ENCODE measurements around the gene CAMTA1. TPM values are rescaled to one million over a fixed set of nuclear protein-coding genes. Genes with fewer than 3 reads are reported as not detected.

Gene CAMTA1
- total and polyA plus RNA-seq, 9 of the 15 experiments (the other 6 are each of a cell fraction or from before 2014, with no cell fraction given): 43.9 to 161 (median 65.9) TPM

DNA sequence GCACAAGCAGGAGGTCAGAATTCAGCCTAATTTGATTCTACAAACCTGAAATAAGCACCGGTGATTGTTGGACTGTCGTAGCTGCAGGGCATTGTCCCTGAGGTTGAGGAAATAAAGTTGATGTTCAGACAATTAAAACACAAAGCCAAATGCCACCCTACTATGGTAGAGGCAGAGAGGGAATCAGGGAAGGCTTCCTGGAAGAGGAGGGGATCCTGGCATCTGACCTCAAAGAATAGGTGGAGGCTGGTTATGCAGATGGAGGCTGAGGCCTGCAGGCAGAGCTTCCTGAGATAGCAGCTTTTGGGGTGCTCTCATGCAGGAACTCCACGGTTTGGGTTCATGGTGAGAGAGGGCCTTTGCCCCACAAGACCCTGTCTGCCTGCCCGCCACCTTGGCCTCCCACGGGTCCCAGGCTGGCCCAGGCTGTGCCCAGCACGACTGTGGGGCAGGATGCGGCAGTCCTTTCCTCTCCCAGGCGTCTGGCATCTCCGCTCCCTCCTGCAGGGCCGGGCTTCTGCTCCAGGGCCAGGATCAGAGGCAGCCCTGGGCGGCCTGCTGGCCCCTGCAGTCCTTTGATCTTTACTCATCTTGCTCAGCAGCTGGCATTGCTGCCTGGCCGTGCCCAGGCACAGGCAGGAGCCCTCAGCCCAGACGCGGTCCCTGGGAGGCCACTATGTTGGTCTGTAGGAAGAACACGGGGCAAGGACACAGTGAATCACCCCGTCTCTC is 851.7 kb downstream of the CAMTA1 start:
- H3K27me3 ChIP-seq (ENCODE audit: control insufficient read depth in 2 of 2, insufficient read depth in 2 of 2, low read length in 2 of 2): peaks cover 62 to 98% of the 10 kb centered on the region in 2 experiments
- ATAC-seq (no peak), FAIRE-seq (no peak)

More for the DNA sequence above, 851.7 kb downstream of the CAMTA1 start:
- no peaks in the 10 kb centered on the region for H3K9me1 ChIP-seq (ENCODE audit: control insufficient read depth, insufficient read depth, low read length)
- DNase-seq (ENCODE audit: extremely low read depth in 1 of 4, low spot score in 3 of 4): no peak
- H3K9me3 ChIP-seq (replicated peaks; ENCODE audit: control insufficient read depth, insufficient read depth, low read depth, low read length): no peaks in the 10 kb centered on the region
- H3K4me3 ChIP-seq: no peak overlapping the region
- H3K36me3 ChIP-seq (ENCODE audit: control insufficient read depth, insufficient read depth, low read length): no peaks in the 10 kb centered on the region
- no peak overlapping the region for H2AFZ ChIP-seq (ENCODE audit: low read depth, low read length)
- no peak overlapping the region for H3K4me2 ChIP-seq (ENCODE audit: insufficient read depth, low read length)
- CTCF ChIA-PET (ENCODE audit: low intra/inter-chr PET ratio): no interaction called here
- 2% methylated on average over 16 of the region's 16 CpGs for WGBS (ENCODE audit: insufficient coverage, low coverage, missing lambda C conversion rate)
- peaks cover 29% of the 10 kb centered on the region; the same call in 1 of the 2 replicates for H4K20me1 ChIP-seq (replicated peaks; ENCODE audit: control insufficient read depth, insufficient read depth, low read length)
- BruUV-seq (replicated peaks): no TSS peak
- TF ChIP-seq, protein P1, sequence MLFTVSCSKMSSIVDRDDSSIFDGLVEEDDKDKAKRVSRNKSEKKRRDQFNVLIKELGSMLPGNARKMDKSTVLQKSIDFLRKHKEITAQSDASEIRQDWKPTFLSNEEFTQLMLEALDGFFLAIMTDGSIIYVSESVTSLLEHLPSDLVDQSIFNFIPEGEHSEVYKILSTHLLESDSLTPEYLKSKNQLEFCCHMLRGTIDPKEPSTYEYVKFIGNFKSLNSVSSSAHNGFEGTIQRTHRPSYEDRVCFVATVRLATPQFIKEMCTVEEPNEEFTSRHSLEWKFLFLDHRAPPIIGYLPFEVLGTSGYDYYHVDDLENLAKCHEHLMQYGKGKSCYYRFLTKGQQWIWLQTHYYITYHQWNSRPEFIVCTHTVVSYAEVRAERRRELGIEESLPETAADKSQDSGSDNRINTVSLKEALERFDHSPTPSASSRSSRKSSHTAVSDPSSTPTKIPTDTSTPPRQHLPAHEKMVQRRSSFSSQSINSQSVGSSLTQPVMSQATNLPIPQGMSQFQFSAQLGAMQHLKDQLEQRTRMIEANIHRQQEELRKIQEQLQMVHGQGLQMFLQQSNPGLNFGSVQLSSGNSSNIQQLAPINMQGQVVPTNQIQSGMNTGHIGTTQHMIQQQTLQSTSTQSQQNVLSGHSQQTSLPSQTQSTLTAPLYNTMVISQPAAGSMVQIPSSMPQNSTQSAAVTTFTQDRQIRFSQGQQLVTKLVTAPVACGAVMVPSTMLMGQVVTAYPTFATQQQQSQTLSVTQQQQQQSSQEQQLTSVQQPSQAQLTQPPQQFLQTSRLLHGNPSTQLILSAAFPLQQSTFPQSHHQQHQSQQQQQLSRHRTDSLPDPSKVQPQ (CRISPR knock-in tag; IDR thresholded peaks at IDR 0.05; ENCODE audit: borderline replicate concordance): no peak
- no peak for TF ChIP-seq RBM14 (IDR thresholded peaks at IDR 0.05; ENCODE audit: borderline replicate concordance, insufficient read depth, low read depth, low read length)
- TF ChIP-seq ZFP36 (IDR thresholded peaks at IDR 0.05; ENCODE audit: low read depth, low read length, partially characterized antibody): peak; percentile 95
- POLR2A ChIA-PET: no interaction called here
- no peak overlapping the region for H3K27ac ChIP-seq (ENCODE audit: extremely low read depth, low read depth, low read length)
- H3K79me2 ChIP-seq (ENCODE audit: control insufficient read depth, insufficient read depth, low read length): no peaks in the 10 kb centered on the region
- peaks cover 0 to 3% of the 10 kb centered on the region in 2 experiments; a peak in 1 of 5 replicates for H3K4me1 ChIP-seq (replicated peaks in 1 of 2; ENCODE audit: control insufficient read depth in 2 of 2, insufficient read depth in 2 of 2, low read length in 2 of 2)
- H3K9ac ChIP-seq (ENCODE audit: insufficient read depth in 1 of 2, low read depth in 2 of 2, low read length in 2 of 2): no peak overlapping the region; a peak in 1 of 4 replicates
- in situ Hi-C loops (cut with MboI): no loop called here
- intact Hi-C loops (cut with micrococcal nuclease): no loop called here
